ENCODE data around the gene MEGF11.

MEGF11 gene

GRCh38 chr15:66065325-66065724 lies 188.2 kb downstream of the MEGF11 start:
- no peak for DNase-seq (ENCODE audit: low read depth in 2 of 2)

- DNase-seq (ENCODE audit: low read depth in 2 of 2) = no peak
Observed at GRCh38 chr15:66063147-66063546, 190.4 kb downstream of the MEGF11 start.

- no peak for DNase-seq (ENCODE audit: low read depth in 2 of 2)
Observed at GRCh38 chr15:66057089-66057488, 196.5 kb downstream of the MEGF11 start.

GRCh38 chr15:66053991-66054390 lies 199.6 kb downstream of the MEGF11 start:
- DNase-seq (ENCODE audit: low read depth in 2 of 2) = no peak

- no peak for DNase-seq (ENCODE audit: low read depth in 2 of 2)
Observed at GRCh38 chr15:66051833-66052232, 201.7 kb downstream of the MEGF11 start.

GRCh38 chr15:66050264-66050663 lies 203.3 kb downstream of the MEGF11 start:
- no peak for DNase-seq (ENCODE audit: low read depth in 2 of 2)

GRCh38 chr15:66049353-66049752 lies 204.2 kb downstream of the MEGF11 start:
- DNase-seq (ENCODE audit: low read depth in 2 of 2) = no peak

GRCh38 chr15:66047321-66048024 lies 206.1 kb downstream of the MEGF11 start:
- no peak for DNase-seq (ENCODE audit: low read depth in 2 of 2)

GRCh38 chr15:66046751-66047150 lies 206.8 kb downstream of the MEGF11 start:
- DNase-seq (ENCODE audit: low read depth in 2 of 2) = no peak

GRCh38 chr15:66046326-66046725 lies 207.2 kb downstream of the MEGF11 start:
- DNase-seq (ENCODE audit: low read depth in 2 of 2) = no peak

GRCh38 chr15:66045542-66045941 lies 208.0 kb downstream of the MEGF11 start:
- no peak for DNase-seq (ENCODE audit: low read depth in 2 of 2)

GRCh38 chr15:66044837-66045236 lies 208.7 kb downstream of the MEGF11 start:
- DNase-seq (ENCODE audit: low read depth in 2 of 2) = no peak

- DNase-seq (ENCODE audit: low read depth in 2 of 2) = no peak
Observed at GRCh38 chr15:66043264-66043663, 210.3 kb downstream of the MEGF11 start.

- no peak for DNase-seq (ENCODE audit: low read depth in 2 of 2)
Observed at GRCh38 chr15:66042624-66043023, 210.9 kb downstream of the MEGF11 start.

- DNase-seq (ENCODE audit: low read depth in 2 of 2) = no peak
Observed at GRCh38 chr15:66041276-66041675, 212.3 kb downstream of the MEGF11 start.

GRCh38 chr15:66040211-66040892 lies 213.2 kb downstream of the MEGF11 start:
- DNase-seq (ENCODE audit: low read depth in 2 of 2) = no peak

- DNase-seq (ENCODE audit: low read depth in 2 of 2) = no peak
Observed at GRCh38 chr15:66039117-66039871, 214.3 kb downstream of the MEGF11 start.

- DNase-seq (ENCODE audit: low read depth in 2 of 2) = no peak
Observed at GRCh38 chr15:66038387-66039116, 215.0 kb downstream of the MEGF11 start.

GRCh38 chr15:66036859-66037258 lies 216.7 kb downstream of the MEGF11 start:
- DNase-seq (ENCODE audit: low read depth in 2 of 2) = no peak

GRCh38 chr15:66035901-66036300 lies 217.6 kb downstream of the MEGF11 start:
- no peak for DNase-seq (ENCODE audit: low read depth in 2 of 2)

GRCh38 chr15:66033143-66033542 lies 220.4 kb downstream of the MEGF11 start:
- no peak for DNase-seq (ENCODE audit: low read depth in 2 of 2)

- no peak for DNase-seq (ENCODE audit: low read depth in 2 of 2)
Observed at GRCh38 chr15:66032006-66032405, 221.5 kb downstream of the MEGF11 start.
